Caki2 (cell line): Measurements from ENCODE around the gene RBMY1E. TPM values are rescaled to one million over a fixed set of nuclear protein-coding genes. Genes with fewer than 3 reads are reported as not detected.
"Not testable (repeated sequence)": the region's sequence is repeated elsewhere in the genome, so short reads cannot be mapped to it uniquely, and the experiment has no call there.

Experiments used
- DNase-seq: peaks from one replicate; pipeline ENCODE4 v3.0.0-alpha.2; 2015; ENCODE audit warnings: low read depth
- in situ Hi-C: cut with HindIII; loops from 2 replicates; pipeline ENCODE4 v1.10.0; 2016; ENCODE audit warnings: low sequenced_read_pairs, low pct_unique_long_range_greater_than_20kb, mixed read lengths
- total RNA-seq: library from RNA; depleted of rRNA; stranded (reverse); fragments of >200 nt; shearing (Covaris generic); gene quantifications from 2 replicates; pipeline ENCODE4 v1.2.3, GENCODE V29; 2014; ENCODE audit warnings: low replicate concordance; rRNA removed

The RBMY1E gene
- not detected in 2 replicates for total RNA-seq

- in situ Hi-C loops, DNase-seq: not testable (repeated sequence)
Observed at GRCh38 chrY:21917932-21918331, at the start of gene RBMY1E. Gene RBMY1E, minus strand, starts transcription at chrY:21918032. Its CDS starts 1,978 bp downstream, at chrY:21916054.

- in situ Hi-C loops = not testable (repeated sequence)
Observed at GRCh38 chrY:21894426-21894825, 23.4 kb downstream of the RBMY1E start, which contains the start of gene RBMY1D. Gene RBMY1D, minus strand, starts transcription at chrY:21894526. Its CDS starts 2,013 bp downstream, at chrY:21892513.

GRCh38 chrY:21869407-21870076 is 48.3 kb downstream of the RBMY1E start:
- DNase-seq, in situ Hi-C loops: not testable (repeated sequence)

More at GRCh38 chrY:21894426-21894825, 23.4 kb downstream of the RBMY1E start, which contains the start of gene RBMY1D:
- not testable (repeated sequence) for DNase-seq

Other genes with a start within 250 kb of the RBMY1E start
- gene RBMY1D, start 23.5 kb downstream of the RBMY1E start, total RNA-seq = not detected in 2 replicates